RWPE2 (cell line): ENCODE measurements around the gene FBXO42.
A peak's percentile ranks its signal among the peaks of the same experiment; 100 is the strongest.

ENCODE experiments used
- ATAC-seq: fragments of 200-7000 bp; cut with Tn5 transposase; 3 replicates; pipeline ENCODE4 v1.9.1; 2021; ENCODE audit warnings: low read depth
- DNase-seq: peaks from one replicate; pipeline ENCODE4 v3.0.0-alpha.2; 2020; ENCODE audit warnings: low spot score
- H3K27ac ChIP-seq: fragments of 450-650 bp; 2 replicates; pipeline ENCODE4 v1.5.1; 2017; ENCODE audit warnings: mild to moderate bottlenecking; ENCODE audit not compliant: poor library complexity, severe bottlenecking
- H3K27me3 ChIP-seq: fragments of 250-450 bp; sonication (Bioruptor Pico); 2 replicates; pipeline ENCODE4 v1.5.1; 2021; ENCODE audit warnings: mild to moderate bottlenecking, moderate library complexity; ENCODE audit not compliant: insufficient read depth, poor library complexity, severe bottlenecking
- H3K36me3 ChIP-seq: fragments of 250-450 bp; sonication (Bioruptor Pico); 2 replicates; pipeline ENCODE4 v1.5.1; 2020; ENCODE audit warnings: low read depth, mild to moderate bottlenecking, moderate library complexity
- H3K4me1 ChIP-seq: fragments of 250-450 bp; sonication (Bioruptor Pico); 2 replicates; pipeline ENCODE4 v1.5.1; 2021; ENCODE audit warnings: mild to moderate bottlenecking, moderate library complexity; ENCODE audit not compliant: insufficient read depth, poor library complexity, severe bottlenecking
- H3K4me3 ChIP-seq: fragments of 250-450 bp; sonication (Bioruptor Pico); 2 replicates; pipeline ENCODE4 v1.5.1; 2021; ENCODE audit warnings: mild to moderate bottlenecking, moderate library complexity; ENCODE audit not compliant: severe bottlenecking
- H3K9me3 ChIP-seq: fragments of 250-450 bp; sonication (Bioruptor Pico); 2 replicates; pipeline ENCODE4 v1.5.1; 2021; ENCODE audit warnings: mild to moderate bottlenecking, moderate library complexity; ENCODE audit not compliant: severe bottlenecking
- CTCF ChIP-seq: fragments of 450-650 bp; IDR thresholded peaks from one replicate; pipeline ENCODE4 v1.5.1; 2017; ENCODE audit warnings: mild to moderate bottlenecking, moderate library complexity; ENCODE audit not compliant: poor library complexity, severe bottlenecking

The FBXO42 gene

GRCh38 chr1:16372535-16373285, 20.4 kb upstream of the FBXO42 start:
- ATAC-seq (no peak), DNase-seq (no peak)
- Histone ChIP-seq H3K9me3 (no peaks in the 10 kb centered on the region), H3K4me3 (no peak overlapping the region), H3K27me3 (no peaks in the 10 kb centered on the region), H3K4me1 (peaks cover 36% of the 10 kb centered on the region), H3K27ac (peak overlapping the region; percentile 56), H3K36me3 (peaks cover 7% of the 10 kb centered on the region; the same call in 1 of the 2 replicates)
- TF ChIP-seq CTCF, result no peak

- Histone ChIP-seq H3K27ac (peak overlapping the region; percentile 56), H3K27me3 (no peaks in the 10 kb centered on the region), H3K36me3 (peaks cover 7% of the 10 kb centered on the region; the same call in 1 of the 2 replicates), H3K4me1 (peaks cover 36% of the 10 kb centered on the region), H3K9me3 (no peaks in the 10 kb centered on the region), H3K4me3 (no peak overlapping the region)
- DNase-seq, result no peak
- ATAC-seq, result no peak
- TF ChIP-seq CTCF, result no peak
Observed at GRCh38 chr1:16371725-16372124, 19.4 kb upstream of the FBXO42 start.

GRCh38 chr1:16369821-16370220, 17.5 kb upstream of the FBXO42 start:
- TF ChIP-seq CTCF, result no peak
- Histone ChIP-seq H3K4me1 (peaks cover 21% of the 10 kb centered on the region), H3K36me3 (peaks cover 4% of the 10 kb centered on the region; the same call in 1 of the 2 replicates), H3K27ac (peak overlapping the region; percentile 56), H3K9me3 (no peaks in the 10 kb centered on the region), H3K27me3 (no peaks in the 10 kb centered on the region), H3K4me3 (no peak overlapping the region)
- no peak for DNase-seq
- ATAC-seq, result no peak

- H3K36me3 ChIP-seq, result peaks cover 4% of the 10 kb centered on the region; the same call in 1 of the 2 replicates
- no peaks in the 10 kb centered on the region for H3K9me3 ChIP-seq
- no peaks in the 10 kb centered on the region for H3K27me3 ChIP-seq
- ATAC-seq (no peak; the same call in 2 of the 3 replicates), DNase-seq (no peak)
- TF ChIP-seq CTCF, result no peak
- H3K4me1 ChIP-seq, result peaks cover 13% of the 10 kb centered on the region
- H3K4me3 ChIP-seq, result peak overlapping the region; percentile 81
- H3K27ac ChIP-seq, result peak overlapping the region; percentile 89
Observed at GRCh38 chr1:16367968-16368890, 15.9 kb upstream of the FBXO42 start.
